ENCODE results near the gene GAREM2. TPM values are rescaled to one million over a fixed set of nuclear protein-coding genes. Genes with fewer than 3 reads are reported as not detected.

The GAREM2 gene
- total RNA-seq, 2 experiments from 2014 or later = not detected

DNA sequence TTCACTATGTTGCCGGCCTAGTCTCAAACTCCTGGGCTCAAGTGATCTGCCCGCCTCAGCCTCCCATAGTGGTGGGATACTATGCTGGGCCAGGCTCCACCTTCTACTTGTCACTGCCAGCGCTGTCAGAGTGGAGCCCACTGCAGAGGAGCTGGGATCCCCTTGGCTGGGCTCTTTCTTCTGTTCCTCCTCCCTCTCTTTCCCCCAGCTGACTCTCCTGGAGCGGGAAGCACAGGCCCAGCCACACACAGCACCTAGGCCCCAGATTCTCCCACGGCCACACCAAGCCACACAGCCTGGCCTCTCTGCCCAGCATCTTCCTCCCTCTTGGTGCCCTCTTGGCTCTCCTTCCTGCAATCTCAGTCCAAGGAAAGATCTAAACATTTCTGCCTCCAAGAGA, 3.7 kb upstream of the GAREM2 start:
- H3K4me2 ChIP-seq (ENCODE audit: low read length) = no peak overlapping the region
- ChIA-PET CTCF (ENCODE audit: unreplicated experiment) (no interaction called here), POLR2A (no interaction called here)
- no peak overlapping the region for H3K27ac ChIP-seq (ENCODE audit: low read depth, low read length, poor library complexity, severe bottlenecking)
- H3K4me1 ChIP-seq (ENCODE audit: insufficient read depth, low read length, poor library complexity, severe bottlenecking) = no peaks in the 10 kb centered on the region
- DNase-seq (ENCODE audit: low spot score) = no peak
- intact Hi-C loops (cut with micrococcal nuclease; ENCODE audit: unreplicated experiment) = no loop called here
- no peaks in the 10 kb centered on the region for H3K36me3 ChIP-seq (ENCODE audit: insufficient read depth, low read length)
- H4K20me1 ChIP-seq (ENCODE audit: insufficient read depth, low read length) = no peaks in the 10 kb centered on the region
- no TSS peak for BruUV-seq (replicated peaks)
- no peak overlapping the region for H3K4me3 ChIP-seq (ENCODE audit: low read depth, low read length, poor library complexity, severe bottlenecking)
- H2AFZ ChIP-seq (ENCODE audit: low read length) = no peak overlapping the region
- TF ChIP-seq EZH2phosphoT487 (IDR thresholded peaks at IDR 0.05; ENCODE audit: borderline replicate concordance, low read depth, low read length) = no peak
- TF ChIP-seq, protein P1, sequence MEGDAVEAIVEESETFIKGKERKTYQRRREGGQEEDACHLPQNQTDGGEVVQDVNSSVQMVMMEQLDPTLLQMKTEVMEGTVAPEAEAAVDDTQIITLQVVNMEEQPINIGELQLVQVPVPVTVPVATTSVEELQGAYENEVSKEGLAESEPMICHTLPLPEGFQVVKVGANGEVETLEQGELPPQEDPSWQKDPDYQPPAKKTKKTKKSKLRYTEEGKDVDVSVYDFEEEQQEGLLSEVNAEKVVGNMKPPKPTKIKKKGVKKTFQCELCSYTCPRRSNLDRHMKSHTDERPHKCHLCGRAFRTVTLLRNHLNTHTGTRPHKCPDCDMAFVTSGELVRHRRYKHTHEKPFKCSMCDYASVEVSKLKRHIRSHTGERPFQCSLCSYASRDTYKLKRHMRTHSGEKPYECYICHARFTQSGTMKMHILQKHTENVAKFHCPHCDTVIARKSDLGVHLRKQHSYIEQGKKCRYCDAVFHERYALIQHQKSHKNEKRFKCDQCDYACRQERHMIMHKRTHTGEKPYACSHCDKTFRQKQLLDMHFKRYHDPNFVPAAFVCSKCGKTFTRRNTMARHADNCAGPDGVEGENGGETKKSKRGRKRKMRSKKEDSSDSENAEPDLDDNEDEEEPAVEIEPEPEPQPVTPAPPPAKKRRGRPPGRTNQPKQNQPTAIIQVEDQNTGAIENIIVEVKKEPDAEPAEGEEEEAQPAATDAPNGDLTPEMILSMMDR (conservative IDR thresholded peaks at IDR 0.05; ENCODE audit: low read length) = no peak
- no peaks in the 10 kb centered on the region for H3K9me3 ChIP-seq (ENCODE audit: low read length)
- H3K9me2 ChIP-seq (ENCODE audit: insufficient read depth, low read length) = no peaks in the 10 kb centered on the region
- no peaks in the 10 kb centered on the region for H3K79me2 ChIP-seq (ENCODE audit: insufficient read depth, low read depth, low read length)

DNA sequence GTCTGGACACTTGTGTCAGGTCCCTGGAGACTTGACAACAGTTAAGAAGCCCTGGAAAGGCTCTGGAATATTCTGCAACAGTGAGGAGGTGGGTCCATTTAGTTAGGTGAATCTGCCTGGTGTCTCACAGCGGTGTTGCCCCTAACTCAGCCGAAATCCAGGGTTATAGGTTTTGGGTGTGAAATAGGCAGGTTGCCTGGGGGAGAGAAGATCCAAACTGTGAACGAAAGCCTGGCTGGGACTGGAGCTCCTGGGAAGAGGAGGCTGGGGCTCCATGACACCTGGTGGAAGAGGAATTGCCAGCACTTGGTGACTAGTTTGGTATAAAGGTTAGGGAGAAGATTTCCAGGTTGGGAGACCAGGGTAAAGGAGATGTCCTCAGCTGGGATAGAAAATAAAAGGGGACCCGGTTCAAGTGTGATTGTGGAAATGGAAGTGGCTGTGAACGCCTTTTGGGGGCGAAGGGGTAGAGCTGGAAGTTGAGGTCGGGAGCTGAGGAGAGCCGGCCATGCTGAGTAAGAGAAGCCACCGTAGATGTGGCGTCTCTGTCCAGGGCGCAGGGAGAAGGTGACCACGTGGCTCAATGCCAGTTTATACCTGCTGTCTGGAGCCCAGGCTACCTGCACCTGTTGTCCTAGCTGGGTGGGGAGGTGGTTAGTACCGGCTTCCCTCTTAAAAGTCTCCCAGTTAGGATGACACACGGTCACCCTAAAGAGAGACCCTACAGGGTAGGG, 3.0 kb upstream of the GAREM2 start:
- intact Hi-C loops (cut with micrococcal nuclease; ENCODE audit: unreplicated experiment) = no loop called here
- BruUV-seq (replicated peaks) = no TSS peak
- no peak overlapping the region for H2AFZ ChIP-seq (ENCODE audit: low read length)
- no peak overlapping the region for H3K4me3 ChIP-seq (ENCODE audit: low read depth, low read length, poor library complexity, severe bottlenecking)
- no peaks in the 10 kb centered on the region for H3K79me2 ChIP-seq (ENCODE audit: insufficient read depth, low read depth, low read length)
- H4K20me1 ChIP-seq (ENCODE audit: insufficient read depth, low read length) = no peaks in the 10 kb centered on the region
- H3K9me2 ChIP-seq (ENCODE audit: insufficient read depth, low read length) = no peaks in the 10 kb centered on the region
- H3K4me2 ChIP-seq (ENCODE audit: low read length) = no peak overlapping the region
- TF ChIP-seq, protein P1 (conservative IDR thresholded peaks at IDR 0.05; ENCODE audit: low read length) = no peak
- no peak for TF ChIP-seq EZH2phosphoT487 (IDR thresholded peaks at IDR 0.05; ENCODE audit: borderline replicate concordance, low read depth, low read length)
- no peaks in the 10 kb centered on the region for H3K9me3 ChIP-seq (ENCODE audit: low read length)
- no peaks in the 10 kb centered on the region for H3K36me3 ChIP-seq (ENCODE audit: insufficient read depth, low read length)
- no peaks in the 10 kb centered on the region for H3K4me1 ChIP-seq (ENCODE audit: insufficient read depth, low read length, poor library complexity, severe bottlenecking)
- DNase-seq (ENCODE audit: low spot score) = no peak
- H3K27ac ChIP-seq (ENCODE audit: low read depth, low read length, poor library complexity, severe bottlenecking) = no peak overlapping the region
- ChIA-PET POLR2A (no interaction called here), CTCF (ENCODE audit: unreplicated experiment) (no interaction called here)

GRCh38 chr2:26170795-26171194, 2.1 kb upstream of the GAREM2 start:
- TF ChIP-seq, protein P1 (conservative IDR thresholded peaks at IDR 0.05; ENCODE audit: low read length) = no peak
- Histone ChIP-seq H3K4me1 (ENCODE audit: insufficient read depth, low read length, poor library complexity, severe bottlenecking) (no peaks in the 10 kb centered on the region), H3K79me2 (ENCODE audit: insufficient read depth, low read depth, low read length) (no peaks in the 10 kb centered on the region), H3K9me3 (ENCODE audit: low read length) (no peaks in the 10 kb centered on the region), H3K9me2 (ENCODE audit: insufficient read depth, low read length) (no peaks in the 10 kb centered on the region), H4K20me1 (ENCODE audit: insufficient read depth, low read length) (no peaks in the 10 kb centered on the region), H3K36me3 (ENCODE audit: insufficient read depth, low read length) (no peaks in the 10 kb centered on the region), H3K4me3 (ENCODE audit: low read depth, low read length, poor library complexity, severe bottlenecking) (no peak overlapping the region), H3K27ac (ENCODE audit: low read depth, low read length, poor library complexity, severe bottlenecking) (no peak overlapping the region), H3K4me2 (ENCODE audit: low read length) (no peak overlapping the region), H2AFZ (ENCODE audit: low read length) (no peak overlapping the region)
- intact Hi-C loops (cut with micrococcal nuclease; ENCODE audit: unreplicated experiment) = no loop called here
- DNase-seq (ENCODE audit: low spot score) = no peak
- ChIA-PET POLR2A (no interaction called here), CTCF (ENCODE audit: unreplicated experiment) (no interaction called here)
- BruUV-seq (replicated peaks) = no TSS peak
